Measurements from ENCODE around the gene DHRS7B.

DNA sequence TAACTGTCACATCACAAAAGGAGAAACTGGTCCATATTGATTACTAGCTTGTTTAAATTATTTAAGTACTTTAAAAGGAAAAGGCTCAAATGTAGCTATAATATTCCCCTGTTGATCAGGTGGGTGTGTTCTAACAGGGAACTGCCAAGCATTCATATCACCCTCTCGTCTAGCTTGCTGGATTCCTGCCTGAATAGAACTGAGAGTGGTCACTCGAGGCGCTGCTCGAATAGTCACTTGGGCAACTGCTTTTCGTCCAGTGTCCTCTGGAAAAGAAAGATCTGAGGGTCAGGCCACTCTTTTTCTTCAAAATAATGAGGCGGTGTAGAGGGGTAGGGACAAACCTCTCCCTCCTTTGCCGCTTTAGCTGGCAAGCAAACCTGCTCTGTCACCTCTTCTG is 47.6 kb upstream of the DHRS7B start:
- no peak for TF ChIP-seq EZH2 (IDR thresholded peaks at IDR 0.05; ENCODE audit: low read length, missing control alignments)
- TF ChIP-seq, protein P1, sequence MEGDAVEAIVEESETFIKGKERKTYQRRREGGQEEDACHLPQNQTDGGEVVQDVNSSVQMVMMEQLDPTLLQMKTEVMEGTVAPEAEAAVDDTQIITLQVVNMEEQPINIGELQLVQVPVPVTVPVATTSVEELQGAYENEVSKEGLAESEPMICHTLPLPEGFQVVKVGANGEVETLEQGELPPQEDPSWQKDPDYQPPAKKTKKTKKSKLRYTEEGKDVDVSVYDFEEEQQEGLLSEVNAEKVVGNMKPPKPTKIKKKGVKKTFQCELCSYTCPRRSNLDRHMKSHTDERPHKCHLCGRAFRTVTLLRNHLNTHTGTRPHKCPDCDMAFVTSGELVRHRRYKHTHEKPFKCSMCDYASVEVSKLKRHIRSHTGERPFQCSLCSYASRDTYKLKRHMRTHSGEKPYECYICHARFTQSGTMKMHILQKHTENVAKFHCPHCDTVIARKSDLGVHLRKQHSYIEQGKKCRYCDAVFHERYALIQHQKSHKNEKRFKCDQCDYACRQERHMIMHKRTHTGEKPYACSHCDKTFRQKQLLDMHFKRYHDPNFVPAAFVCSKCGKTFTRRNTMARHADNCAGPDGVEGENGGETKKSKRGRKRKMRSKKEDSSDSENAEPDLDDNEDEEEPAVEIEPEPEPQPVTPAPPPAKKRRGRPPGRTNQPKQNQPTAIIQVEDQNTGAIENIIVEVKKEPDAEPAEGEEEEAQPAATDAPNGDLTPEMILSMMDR (conservative IDR thresholded peaks at IDR 0.05 in 1 of 2, IDR thresholded peaks at IDR 0.05 in 1 of 2; ENCODE audit: low read depth in 1 of 2, low read length in 2 of 2) = no peak
